Loucy (cell line): Measurements from ENCODE around the gene AAGAB.

Experiments
- CTCF ChIP-seq: fragments of 200-600 bp; sonication (generic); conservative IDR thresholded peaks from 2 replicates; pipeline ENCODE4 v1.5.1; 2014; ENCODE audit warnings: mild to moderate bottlenecking, antibody characterized with exemption, low read length
- EZH2phosphoT487 ChIP-seq: fragments of 200-600 bp; IDR thresholded peaks from 2 replicates; pipeline ENCODE4 v1.6.1; 2018; ENCODE audit warnings: antibody characterized with exemption, mild to moderate bottlenecking, moderate library complexity, borderline replicate concordance

- TF ChIP-seq CTCF = no peak
- TF ChIP-seq EZH2phosphoT487 = no peak
Observed at GRCh38 chr15:67218428-67218827, 36.0 kb downstream of the AAGAB start.
